ENCODE results near the gene LDLRAD3.

DNA sequence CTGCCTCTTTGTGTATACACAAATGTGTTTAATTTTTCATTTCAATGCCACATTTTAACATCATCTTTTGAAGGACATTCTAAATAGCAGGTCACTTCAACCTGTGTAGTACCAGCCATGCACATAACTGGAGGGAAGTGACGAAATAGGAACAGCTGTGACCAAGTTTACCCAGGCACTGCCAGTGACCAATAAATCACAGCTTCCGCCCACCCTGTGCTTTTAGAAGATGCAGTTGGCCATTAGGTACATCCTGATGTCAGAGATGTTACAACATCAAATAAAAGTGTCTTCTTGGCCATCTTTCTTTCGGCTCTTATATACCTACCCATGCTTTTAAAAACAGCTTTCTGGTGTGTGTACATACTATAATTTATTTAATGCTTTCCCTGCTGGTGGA lies 7.8 kb downstream of the LDLRAD3 start:
- TF ChIP-seq, protein P1, sequence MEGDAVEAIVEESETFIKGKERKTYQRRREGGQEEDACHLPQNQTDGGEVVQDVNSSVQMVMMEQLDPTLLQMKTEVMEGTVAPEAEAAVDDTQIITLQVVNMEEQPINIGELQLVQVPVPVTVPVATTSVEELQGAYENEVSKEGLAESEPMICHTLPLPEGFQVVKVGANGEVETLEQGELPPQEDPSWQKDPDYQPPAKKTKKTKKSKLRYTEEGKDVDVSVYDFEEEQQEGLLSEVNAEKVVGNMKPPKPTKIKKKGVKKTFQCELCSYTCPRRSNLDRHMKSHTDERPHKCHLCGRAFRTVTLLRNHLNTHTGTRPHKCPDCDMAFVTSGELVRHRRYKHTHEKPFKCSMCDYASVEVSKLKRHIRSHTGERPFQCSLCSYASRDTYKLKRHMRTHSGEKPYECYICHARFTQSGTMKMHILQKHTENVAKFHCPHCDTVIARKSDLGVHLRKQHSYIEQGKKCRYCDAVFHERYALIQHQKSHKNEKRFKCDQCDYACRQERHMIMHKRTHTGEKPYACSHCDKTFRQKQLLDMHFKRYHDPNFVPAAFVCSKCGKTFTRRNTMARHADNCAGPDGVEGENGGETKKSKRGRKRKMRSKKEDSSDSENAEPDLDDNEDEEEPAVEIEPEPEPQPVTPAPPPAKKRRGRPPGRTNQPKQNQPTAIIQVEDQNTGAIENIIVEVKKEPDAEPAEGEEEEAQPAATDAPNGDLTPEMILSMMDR (IDR thresholded peaks at IDR 0.05; ENCODE audit: insufficient read depth, low read depth, low read length), result no peak
- TF ChIP-seq EZH2 (IDR thresholded peaks at IDR 0.05; ENCODE audit: insufficient read depth, low read length), result no peak
